NCI-H146 (cell line): ENCODE measurements around the gene MAFB.
"Not testable (repeated sequence)": the region's sequence is repeated elsewhere in the genome, so short reads cannot be mapped to it uniquely, and the experiment has no call there.

Experiments
- DNase-seq: peaks from one replicate; lab custom pipeline; 2025; lab: John Stamatoyannopoulos, UW

Gene MAFB

DNA sequence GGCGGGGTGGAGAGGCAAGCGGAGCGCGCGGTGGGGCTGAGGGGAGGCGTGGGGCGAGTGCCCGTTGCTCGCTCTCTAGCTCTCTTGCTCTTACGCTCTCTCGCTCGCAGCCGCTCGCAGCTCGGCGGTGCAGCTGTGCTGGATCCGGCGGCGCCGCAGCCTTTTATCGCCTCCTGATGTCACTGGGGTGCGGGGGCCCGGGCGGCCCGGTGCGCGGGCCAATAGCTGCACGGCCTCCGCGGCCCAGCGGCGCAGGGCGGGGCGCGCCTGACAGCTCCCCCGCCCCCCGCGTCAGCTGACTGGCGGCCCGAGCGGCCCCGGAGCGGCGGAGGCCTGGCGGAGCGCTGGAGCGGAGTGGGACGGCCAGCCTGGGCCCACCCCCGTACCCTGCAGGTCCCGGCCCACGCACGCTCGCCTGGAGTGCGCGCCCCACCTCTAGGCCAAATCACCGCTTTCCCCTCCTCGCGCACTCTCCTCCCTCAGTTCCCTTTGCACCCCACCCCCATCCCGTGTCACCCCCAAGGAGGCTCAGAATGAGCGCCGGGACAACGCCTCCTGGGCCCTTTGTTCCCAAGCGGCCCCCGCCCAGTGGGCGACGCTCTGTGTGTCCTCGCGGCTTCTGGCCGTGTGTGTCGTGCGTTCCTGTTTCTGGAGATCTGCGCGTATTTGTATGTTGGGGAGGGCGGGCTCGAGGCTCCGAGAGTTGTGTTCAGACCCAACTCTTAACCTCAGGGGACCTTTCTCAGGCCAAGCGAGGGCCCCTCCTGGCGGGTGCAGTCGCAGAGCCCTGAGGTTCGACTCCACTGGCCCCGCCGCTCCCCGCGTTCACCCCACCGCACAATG, at the start of gene MAFB:
Gene MAFB, minus strand, starts transcription at position 137 of the 843 bp plus-strand sequence. CDS start 386 bp downstream, outside the sequence.
- peak; percentile 47 for DNase-seq

GRCh38 chr20:40736468-40736867, 47.4 kb upstream of the MAFB start:
- not testable (repeated sequence) for DNase-seq

GRCh38 chr20:40728996-40729395, 40.0 kb upstream of the MAFB start:
- DNase-seq = no peak

- DNase-seq = no peak
These were observed 39.4 kb upstream of the MAFB start for GRCh38 chr20:40728470-40728869.

DNA sequence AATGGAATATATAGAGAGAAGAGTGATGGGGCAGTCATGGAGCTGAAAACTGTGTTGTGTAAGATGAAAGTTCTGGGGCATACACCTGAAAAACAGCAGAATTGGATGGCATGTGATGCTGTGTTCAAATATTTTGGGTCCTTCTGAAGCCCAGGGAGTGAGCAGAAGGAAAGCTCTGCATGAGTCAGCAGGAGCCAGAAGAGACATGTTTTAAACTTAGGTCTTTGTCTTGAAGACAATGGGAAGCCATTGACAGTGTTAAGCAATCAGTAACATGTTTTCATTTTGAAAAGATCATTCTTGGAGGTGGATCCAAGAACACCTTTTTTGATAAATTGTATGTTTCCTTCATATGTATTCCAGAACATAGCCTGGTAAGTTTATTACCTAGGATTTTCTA, 38.9 kb upstream of the MAFB start:
- no peak for DNase-seq

DNA sequence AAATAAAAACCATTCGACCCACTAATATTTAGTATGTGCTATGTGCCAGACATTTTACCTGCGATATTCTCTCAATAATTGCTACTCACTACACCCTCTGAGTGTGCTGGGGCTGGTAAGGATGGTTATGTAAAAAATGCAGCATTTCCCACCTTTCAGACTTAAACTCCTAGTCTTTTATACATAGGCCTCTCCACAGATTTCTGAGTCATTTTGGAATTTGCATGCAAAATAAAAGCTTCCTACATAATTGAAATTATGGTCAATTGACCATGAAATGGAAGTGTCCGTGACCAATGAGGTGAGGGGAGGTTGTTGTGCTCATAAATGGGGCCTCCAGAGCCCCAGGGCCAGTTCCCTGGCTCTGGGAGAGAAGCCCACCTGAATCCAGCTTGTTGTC, 37.7 kb upstream of the MAFB start:
- no peak for DNase-seq

DNA sequence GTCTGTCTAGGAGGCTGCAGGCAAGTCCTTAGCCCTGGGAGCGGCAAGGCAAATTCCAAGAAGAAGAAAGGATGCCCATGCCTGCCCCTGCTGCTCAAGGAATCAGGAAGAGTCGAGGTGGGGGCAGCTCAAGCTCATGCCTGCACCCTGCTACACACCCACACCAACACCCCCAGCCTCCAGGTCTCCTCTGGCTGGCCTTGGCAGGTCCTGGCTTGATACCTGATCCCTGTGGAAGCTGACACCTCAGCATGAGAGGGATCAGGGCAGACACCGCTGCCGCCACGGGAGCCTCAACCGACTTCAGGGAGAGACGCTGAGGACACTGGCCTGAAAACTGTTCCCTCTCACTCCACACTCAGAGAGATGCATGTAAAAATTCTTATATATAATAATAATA, 35.5 kb upstream of the MAFB start:
- DNase-seq = no peak

GRCh38 chr20:40720826-40721225, 31.8 kb upstream of the MAFB start:
- no peak for DNase-seq

- no peak for DNase-seq
These were observed 31.1 kb upstream of the MAFB start for GRCh38 chr20:40720099-40720498.

- no peak for DNase-seq
These were observed 30.1 kb upstream of the MAFB start for GRCh38 chr20:40718982-40719729.

- no peak for DNase-seq
These were observed 29.4 kb upstream of the MAFB start for GRCh38 chr20:40718214-40718977.

DNA sequence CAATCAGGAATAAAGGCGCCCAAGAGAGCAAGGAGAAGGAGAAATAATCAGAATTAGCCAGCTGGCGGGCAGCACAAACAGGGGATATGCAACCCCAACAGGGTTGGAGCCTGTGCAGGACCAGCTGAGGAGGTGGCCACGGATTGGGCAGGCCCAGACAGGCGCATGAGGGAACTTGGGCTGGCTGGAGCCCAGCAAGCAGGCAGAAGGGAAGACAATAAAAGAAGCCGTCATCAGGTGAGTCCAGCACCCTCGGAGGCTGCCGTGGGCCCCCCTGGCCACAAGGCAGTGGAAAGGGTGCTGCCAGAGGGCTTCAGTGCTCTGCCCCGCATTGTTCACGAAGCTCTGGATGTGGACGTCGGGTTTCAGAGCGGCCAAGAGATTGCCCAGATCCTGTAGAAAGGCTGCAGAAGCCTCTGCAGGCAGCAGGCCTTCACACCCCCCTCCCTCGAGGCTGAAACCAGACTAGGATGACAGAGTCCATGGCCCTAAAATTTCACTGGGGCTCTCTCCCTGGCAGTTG, 28.4 kb upstream of the MAFB start:
- no peak for DNase-seq

DNA sequence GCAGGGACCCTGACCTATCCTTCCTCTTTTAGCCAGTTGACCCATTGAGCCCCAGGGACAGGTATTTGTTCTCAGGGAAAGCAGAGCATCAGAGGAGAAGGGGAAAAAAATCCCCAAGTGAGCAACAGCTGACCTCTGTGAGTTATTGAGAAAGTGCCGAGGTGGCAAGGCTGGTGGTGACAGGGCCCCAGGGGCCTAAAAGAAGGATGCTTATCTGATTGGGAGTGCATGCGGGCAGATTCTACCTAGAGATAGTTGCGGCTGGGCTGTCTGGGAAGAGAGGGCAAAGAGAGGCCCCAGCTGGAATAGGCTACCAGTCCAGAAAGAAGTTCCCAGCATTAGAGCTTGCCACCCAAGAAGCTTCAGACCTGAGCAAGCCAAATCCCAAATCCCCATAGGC, 26.5 kb upstream of the MAFB start:
- no peak for DNase-seq

GRCh38 chr20:40714916-40715315, 25.9 kb upstream of the MAFB start:
- no peak for DNase-seq

DNA sequence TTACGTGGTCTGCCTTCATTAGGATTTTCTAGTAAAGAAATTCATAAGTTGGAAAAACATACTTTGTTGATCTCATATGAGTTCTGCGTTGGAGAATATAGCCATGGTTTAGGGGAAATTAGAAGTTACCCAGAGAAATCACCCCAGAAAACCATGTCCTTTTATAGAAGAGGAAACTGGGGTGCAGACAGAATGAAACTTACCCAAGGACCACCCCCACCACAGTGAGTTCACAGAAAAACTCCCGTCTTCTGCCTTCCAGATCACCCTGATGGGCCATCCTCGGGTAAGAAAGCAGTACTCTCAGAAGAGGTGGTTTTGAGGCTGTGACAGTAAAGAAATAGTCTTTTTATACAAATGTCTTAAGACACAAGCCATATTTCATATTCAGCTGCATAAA, 25.1 kb upstream of the MAFB start:
- no peak for DNase-seq

- DNase-seq = no peak
These were observed 24.5 kb upstream of the MAFB start for GRCh38 chr20:40713508-40713907.

DNA sequence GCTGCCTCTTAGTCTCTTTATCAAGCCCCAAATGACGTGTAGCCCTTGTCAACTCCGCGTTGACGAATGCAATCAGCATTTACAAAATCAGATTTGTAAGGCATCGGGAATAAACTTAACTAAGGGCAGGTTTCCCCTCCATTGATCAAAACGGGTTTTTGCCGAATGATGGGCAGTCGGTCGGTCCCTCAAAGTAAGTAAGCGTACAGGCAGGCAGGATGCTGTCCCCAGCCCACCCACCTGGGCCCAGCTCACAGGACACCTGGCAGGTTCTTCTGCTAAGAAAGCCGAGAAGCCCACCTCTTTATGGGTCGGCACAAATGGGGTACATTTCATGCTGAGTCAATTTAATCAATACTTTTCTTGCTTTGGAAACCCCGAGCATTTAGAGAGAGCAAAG, 22.0 kb upstream of the MAFB start:
- no peak for DNase-seq

DNA sequence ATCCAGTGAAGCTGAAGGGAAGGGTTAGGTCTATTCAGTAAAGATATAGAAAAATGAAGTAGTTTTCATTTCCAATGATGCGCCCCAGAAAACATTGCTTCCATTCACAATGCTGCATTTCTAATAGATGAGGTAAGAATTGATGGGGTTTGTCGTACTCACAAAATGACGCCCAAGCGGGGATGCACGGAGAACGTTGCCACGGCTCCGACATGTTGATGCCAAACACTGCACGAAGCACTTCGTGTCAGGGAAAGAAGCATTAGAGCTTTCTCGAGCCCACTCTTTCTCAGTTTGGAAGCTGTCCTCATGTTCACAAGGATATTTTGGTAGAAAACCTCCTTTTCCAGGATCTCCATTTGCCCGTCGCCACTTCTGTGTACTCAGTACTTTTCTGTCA, 21.6 kb upstream of the MAFB start:
- no peak for DNase-seq

- no peak for DNase-seq
These were observed 18.0 kb upstream of the MAFB start for GRCh38 chr20:40706977-40707582.

DNA sequence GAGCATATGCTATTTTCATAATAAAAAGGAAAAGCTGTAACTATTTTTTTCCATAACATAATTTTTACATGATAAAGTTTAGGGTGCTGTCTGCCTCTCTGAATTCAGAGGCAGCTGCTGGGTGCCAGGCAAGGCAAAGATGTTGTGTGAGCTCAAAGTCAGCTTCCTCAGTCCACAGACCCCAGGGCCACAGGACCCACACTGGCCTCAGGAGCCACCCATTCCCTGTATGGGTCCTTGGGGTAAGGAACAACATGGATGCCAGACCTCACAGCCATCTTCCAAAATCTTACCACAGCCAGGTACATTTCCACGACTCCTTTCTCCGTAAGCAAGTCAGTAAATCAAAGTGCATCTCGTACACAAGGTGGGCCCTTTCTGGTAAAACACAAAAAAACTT, 16.4 kb upstream of the MAFB start:
- no peak for DNase-seq

DNA sequence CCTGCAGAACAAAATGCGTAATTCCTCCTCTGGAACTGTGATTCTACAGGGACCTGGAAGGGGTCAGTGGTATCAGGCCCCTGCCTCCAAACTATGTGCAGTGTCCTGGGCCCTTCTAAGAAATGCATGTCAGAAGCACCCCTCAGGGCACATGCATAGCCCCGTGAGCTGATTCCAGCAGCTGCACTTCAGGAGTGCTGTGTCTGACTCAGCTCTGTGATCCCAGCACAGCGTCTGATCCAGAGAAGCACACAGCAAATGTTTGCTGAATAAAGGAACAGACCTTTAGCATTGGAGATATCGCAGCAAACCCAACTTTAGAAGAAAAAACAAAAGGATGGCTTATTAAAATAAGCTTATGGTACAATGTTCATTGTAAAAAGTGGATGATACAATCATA, 15.8 kb upstream of the MAFB start:
- DNase-seq = no peak

GRCh38 chr20:40703975-40704530, 15.0 kb upstream of the MAFB start:
- DNase-seq = no peak
